GM12865 (cell line): ENCODE results near the gene C8B.

Source experiments
- DNase-seq: peaks from one replicate; pipeline ENCODE4 v3.0.0; 2010; ENCODE audit warnings: low read depth
- H3K4me3 ChIP-seq: 2 replicates; pipeline ENCODE4 v1.5.1; 2011; ENCODE audit warnings: mild to moderate bottlenecking, low read depth, low read length, control low read depth
- TF ChIP-seq, protein P1 (sequence below): IDR thresholded peaks from 2 replicates; pipeline ENCODE4 v1.5.1; 2011; ENCODE audit warnings: low read length, control low read depth, low read depth, inconsistent platforms; ENCODE audit not compliant: insufficient read depth; ENCODE audit errors: missing control alignments

Gene C8B

DNA sequence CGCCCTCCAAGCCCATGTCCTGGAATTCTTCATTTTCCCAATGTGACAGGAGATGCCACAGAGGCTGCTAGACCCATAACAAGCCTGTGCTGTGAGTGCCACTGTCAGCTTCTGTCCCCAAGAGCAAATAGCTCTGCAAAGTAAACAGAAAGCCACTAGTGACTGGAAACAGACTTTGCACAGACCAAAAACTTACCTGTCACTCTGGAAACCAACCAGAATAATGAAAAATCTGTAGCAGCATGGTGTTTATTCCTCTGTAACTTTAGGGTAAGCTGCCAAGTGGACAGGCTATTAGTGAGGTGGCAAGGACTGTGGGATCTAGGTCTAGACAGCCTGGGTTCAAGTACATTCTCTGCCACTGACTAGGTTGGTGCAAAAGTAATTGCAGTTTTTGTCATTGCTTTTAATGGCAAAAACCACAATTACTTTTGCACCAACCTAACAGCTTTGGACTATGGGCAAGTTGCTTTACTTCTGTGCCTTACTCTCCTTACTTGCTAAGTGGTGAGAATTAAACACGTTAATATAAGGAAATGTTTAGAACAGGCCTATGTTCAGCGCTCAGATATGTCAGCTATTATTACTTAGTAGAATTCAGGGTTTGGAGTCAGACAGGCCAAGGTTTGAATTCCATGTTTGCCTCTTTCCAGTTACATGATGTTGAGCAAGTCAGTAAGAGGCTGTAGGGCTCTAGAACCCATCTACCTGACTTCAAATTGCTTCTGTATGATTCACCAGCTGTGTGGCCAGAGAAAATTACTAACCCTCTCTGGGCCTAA lies at the start of gene C8B:
C8B (minus strand) TSS at position 100 of the 782 bp plus-strand sequence; CDS start at position 33, 67 bp downstream.
- H3K4me3 ChIP-seq, result no peak within 1 kb of the TSS
- DNase-seq, result no peak
- TF ChIP-seq, protein P1, sequence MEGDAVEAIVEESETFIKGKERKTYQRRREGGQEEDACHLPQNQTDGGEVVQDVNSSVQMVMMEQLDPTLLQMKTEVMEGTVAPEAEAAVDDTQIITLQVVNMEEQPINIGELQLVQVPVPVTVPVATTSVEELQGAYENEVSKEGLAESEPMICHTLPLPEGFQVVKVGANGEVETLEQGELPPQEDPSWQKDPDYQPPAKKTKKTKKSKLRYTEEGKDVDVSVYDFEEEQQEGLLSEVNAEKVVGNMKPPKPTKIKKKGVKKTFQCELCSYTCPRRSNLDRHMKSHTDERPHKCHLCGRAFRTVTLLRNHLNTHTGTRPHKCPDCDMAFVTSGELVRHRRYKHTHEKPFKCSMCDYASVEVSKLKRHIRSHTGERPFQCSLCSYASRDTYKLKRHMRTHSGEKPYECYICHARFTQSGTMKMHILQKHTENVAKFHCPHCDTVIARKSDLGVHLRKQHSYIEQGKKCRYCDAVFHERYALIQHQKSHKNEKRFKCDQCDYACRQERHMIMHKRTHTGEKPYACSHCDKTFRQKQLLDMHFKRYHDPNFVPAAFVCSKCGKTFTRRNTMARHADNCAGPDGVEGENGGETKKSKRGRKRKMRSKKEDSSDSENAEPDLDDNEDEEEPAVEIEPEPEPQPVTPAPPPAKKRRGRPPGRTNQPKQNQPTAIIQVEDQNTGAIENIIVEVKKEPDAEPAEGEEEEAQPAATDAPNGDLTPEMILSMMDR, result no peak

DNA sequence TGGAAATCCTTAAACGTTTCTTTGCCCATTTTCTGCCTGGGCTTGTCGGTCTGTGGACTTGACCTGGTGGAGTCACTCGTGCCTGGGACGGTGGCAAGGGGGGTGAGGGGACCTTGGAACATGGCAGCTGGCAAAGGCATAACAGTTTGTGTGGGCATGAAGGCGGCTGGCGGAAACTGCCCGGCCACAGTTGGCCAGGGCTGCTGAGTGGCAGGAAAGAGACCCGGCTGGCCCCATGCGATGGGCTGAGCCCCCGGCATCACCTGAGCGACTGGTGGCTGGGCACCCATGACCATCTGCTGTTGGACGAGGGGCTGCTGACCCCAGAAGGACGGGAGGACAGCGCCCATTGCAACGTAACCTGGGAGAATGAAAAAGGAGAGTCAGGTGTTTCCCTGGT lies 49.3 kb upstream of the C8B start:
- H3K4me3 ChIP-seq, result no peak overlapping the region
- DNase-seq, result no peak
- TF ChIP-seq, protein P1, result no peak

DNA sequence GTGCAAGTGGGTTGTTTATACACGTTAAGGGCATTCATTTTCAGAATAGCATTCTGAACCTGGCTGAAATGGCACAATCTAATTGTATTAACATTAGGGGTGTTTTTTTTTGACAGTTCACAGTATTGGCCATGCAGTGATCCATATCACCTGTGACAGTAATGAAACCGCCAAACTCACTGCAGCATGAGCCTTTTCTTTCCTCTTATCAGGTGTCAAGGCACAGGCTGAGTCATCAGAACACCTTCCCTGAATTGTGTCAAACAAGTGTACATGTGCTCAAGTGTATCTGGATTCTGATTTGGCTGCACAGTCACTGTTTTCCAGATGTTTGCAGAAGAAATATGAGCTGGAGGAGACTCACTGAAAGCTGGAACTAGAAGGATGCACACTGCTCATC lies 47.7 kb upstream of the C8B start:
- no peak overlapping the region for H3K4me3 ChIP-seq
- TF ChIP-seq, protein P1, result no peak
- no peak for DNase-seq

DNA sequence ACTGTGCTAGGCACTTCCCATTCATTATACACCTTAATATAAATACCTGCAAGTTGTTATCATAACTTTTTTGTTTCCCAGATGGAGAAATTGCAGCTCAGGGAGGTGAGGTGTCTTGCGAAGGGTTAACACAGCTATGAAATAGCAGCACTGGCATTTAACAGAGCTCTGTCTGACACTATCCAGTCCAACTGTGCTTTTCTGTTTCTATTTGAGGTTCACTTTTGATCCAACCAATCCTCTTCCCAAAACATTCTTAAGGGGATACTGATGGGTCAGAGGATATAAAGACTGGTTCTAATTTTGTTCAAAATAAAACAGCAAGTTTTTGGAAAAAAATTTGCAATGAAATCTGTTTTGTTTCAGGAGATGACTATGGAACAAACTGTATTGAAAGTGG lies 46.5 kb upstream of the C8B start:
- H3K4me3 ChIP-seq, result no peak overlapping the region
- TF ChIP-seq, protein P1, result no peak
- DNase-seq, result no peak

DNA sequence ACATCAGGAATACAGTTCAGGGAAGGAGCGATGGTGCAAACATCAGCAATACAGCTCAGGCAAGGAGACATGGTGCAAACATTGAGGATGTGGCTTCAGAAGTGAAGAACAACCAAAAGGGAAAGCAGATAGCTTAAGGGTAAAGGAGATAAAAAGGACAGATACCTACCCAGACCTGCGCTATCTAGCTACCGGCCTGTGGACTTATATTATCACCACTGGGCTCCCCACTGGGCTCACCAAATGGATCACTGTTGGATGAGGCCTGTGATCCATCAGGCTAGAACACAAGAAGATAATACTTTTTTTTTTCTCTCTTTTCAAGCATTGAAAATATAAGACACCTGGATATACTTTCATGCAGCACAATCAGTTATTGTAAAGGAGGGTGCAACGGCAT lies 44.7 kb upstream of the C8B start:
- no peak for DNase-seq
- H3K4me3 ChIP-seq, result no peak overlapping the region
- TF ChIP-seq, protein P1, result no peak

DNA sequence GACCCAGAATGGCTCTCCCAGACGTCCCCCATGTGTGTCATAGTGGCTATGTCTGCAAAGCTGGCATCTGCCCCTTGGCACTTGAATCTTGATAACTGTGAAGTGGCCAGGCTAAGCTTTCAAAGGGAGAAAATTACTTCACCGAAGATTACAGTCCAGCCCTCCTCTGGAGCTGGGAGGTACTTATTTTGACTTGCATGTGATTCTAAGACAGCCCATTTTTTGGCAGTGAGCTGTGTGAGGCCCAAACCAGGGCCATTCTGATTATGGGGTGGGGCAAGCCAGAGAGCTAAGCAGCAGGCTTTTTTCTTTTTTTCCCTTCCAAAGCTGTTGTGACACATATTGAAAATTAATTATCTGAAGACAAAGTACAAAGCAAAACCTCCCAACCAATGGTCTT lies 42.1 kb upstream of the C8B start:
- H3K4me3 ChIP-seq, result no peak overlapping the region
- no peak for DNase-seq
- TF ChIP-seq, protein P1, result no peak

DNA sequence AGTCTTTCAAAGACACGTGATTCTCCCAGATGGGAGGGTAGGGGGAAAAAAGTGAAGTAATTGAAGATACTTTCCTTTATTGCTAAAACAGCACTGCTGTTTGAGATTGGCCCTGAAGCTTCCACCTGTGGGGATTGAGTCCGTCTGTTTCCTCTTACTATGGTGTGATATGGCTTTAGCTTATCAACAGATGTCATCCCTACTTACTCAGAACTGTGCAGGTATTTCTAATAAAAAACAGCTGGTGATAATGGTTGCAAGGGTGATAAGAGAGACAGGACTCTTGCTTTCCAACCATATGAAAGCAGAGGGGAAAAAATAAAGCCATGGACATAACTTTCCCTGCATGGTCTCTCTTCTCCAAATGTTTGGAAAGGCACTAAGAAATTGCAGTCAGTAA lies 41.7 kb upstream of the C8B start:
- TF ChIP-seq, protein P1, result no peak
- DNase-seq, result no peak
- no peak overlapping the region for H3K4me3 ChIP-seq
